ENCODE data around the gene CASZ1.

Gene CASZ1

DNA sequence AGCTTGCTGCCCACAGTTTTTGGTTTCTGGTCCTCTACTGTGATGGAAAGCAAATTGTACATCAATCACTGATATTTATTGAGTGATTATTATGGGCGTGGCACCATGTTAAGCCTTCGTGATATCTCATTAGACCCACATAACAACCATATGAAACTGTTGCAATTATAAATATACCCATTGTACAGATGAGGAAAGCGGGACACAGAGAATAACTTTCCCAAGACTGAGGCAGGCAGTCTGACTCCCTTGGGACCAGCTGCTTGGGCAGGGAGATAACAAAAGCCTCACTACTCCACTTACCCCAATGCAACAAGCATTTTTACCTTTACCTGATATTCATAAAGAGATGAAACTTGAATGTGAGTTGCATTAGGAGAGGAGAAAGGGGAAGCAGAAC is 4.3 kb upstream of the CASZ1 start:
- DNase-seq (ENCODE audit: insufficient read length, low spot score) (no peak), FAIRE-seq (no peak)

DNA sequence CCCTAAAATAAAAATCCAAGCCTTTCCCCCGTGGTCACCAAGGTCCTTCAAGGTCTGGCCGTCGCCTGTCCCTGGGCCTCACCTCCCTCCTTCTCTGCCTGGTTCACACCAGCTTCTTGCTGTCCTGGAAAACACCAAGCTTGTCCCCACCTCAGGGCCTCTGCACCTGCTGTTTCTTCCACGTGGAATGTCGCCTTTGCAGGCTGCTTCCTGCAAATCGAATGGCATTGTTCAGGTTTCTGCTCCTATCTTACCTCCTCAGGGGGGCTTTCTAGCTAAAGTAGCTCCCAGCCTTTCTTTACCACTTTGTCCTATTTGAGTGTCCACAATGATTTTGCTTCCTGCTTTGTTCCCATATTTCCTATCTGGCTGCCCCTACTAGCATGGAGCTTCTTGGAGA is 3.3 kb upstream of the CASZ1 start:
- FAIRE-seq: no peak

DNA sequence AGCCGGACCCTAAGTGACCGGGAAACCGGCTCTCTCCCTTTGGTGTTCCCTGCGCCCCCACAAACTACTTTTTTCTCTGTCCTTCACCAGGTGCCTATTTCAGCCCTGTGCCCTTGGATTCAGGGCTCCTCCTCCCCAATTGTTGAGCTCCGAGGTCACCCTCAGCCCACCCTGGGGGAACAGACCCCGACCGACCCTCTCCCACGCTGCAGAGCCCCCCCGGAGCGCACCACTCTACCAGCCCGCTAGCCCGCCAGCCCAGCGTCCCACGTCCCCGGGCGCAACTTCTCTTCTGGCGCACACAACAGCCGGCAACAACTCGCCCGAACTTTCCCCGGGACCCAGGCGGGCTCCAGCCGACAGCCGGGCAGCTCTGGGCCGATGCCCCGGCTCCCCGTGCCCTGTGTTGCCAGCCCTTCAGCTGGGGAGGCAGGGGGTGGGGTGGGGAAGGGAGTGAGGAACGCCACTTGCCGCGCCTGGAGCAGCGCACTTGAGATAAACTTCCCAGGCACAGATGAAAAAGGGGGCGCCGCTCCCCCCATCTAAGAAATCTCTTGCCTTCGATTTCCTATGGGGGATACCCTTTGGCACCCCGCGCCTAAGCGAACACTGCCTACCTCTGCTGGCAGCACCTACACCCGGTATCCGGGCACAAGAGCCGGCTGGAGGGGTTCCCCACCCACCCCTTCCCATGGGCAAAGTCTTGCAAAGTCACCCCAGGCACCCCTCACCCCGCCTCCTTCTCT is 997 bp downstream of the CASZ1 start:
- no peak for DNase-seq (ENCODE audit: insufficient read length, low spot score)
- no peak for FAIRE-seq

More for the DNA sequence above, 3.3 kb upstream of the CASZ1 start:
- DNase-seq (ENCODE audit: insufficient read length, low spot score): no peak

DNA sequence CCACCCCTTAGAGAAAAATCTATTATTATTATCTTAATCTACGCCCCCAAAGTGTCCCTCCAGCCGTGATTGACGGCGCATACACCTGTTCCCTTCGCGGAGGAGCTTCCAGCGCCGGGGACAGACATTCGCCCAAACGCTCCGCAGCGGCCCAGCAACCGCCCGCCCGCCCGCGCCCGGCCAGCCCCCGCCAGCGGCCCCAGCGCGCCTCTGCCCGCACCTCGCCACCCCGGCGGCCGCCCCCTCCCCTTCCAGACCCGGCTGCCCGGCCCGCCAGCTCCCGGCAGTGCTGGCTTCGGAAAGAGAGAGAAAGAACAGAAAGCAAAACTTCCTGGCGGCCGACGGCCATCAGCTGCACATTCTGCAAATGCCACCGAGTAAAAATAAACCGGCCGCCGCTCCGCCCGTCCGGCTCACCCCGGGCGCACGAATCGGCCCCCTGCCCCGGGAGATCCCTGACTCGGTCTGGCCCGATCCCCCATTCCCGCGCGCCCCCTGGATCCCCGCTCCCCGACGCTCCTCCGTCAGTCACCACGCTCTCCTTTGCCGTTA is 1.6 kb downstream of the CASZ1 start:
- no peak for DNase-seq (ENCODE audit: insufficient read length, low spot score)
- no peak for FAIRE-seq

DNA sequence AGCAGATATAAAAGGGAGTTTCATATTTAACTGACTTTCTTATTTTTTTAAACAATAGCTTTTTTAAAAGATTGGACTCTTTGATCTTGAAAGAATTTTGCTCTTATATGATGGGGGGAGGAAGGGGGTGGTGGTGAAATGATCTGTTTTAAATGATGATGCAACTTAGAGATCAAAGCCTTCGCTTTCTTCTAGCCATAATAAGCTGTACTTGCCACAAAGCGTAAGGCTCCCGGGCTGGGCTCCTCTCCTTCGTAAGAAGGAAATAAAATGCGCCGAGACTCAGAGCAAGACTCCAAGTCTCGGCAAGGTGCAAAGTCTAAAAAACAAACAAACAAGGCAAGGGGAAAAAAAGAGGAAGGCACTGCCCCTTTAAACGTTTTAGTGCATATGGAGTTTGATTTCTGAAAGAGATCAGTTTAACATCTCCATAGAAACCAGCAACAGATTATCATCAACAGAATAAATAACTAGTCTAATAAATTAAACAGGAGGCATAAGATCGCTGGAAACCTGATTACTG is 3.3 kb downstream of the CASZ1 start:
- no peak for DNase-seq (ENCODE audit: insufficient read length, low spot score)
- FAIRE-seq: no peak

DNA sequence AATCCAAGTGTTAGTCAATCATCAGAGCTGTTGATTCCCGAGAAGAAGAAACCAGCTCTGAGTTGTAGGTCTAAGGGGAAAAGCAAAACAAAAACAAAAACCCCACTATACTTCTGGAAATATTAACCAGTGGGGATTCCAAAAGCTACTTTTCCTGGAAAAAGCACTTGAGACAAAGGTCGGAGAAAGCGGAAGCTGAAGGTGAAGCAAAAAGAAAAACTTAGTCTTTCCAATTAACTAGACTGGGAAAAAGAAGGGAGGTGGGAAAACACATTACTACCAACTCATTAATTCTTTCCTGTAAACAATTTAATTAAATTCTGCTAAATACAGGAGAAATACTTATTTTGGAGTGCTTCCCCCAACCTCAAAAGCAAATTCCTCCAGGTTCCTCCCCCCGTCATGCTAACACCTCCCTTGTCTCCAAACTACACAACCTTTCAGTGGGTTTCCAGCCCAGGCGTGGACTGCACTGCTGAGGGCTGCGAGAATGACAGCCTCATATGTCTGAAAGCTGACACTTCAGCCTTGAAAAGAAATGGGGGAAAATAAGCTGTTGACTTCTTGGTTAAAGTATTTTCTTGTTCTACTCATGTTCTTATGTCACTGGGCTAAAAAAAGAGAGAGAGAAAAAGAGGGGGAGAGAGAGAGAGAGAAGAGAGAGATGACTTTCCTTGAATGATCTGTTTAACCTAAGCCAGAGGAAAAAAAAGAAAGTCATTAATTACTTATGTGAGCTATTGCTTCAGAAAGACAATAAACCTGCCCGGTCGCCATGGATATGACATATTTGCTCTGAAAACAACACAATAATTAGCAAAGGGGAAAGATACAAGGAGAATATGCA is 5.1 kb downstream of the CASZ1 start:
- no peak for FAIRE-seq
- DNase-seq (ENCODE audit: insufficient read length, low spot score): no peak

DNA sequence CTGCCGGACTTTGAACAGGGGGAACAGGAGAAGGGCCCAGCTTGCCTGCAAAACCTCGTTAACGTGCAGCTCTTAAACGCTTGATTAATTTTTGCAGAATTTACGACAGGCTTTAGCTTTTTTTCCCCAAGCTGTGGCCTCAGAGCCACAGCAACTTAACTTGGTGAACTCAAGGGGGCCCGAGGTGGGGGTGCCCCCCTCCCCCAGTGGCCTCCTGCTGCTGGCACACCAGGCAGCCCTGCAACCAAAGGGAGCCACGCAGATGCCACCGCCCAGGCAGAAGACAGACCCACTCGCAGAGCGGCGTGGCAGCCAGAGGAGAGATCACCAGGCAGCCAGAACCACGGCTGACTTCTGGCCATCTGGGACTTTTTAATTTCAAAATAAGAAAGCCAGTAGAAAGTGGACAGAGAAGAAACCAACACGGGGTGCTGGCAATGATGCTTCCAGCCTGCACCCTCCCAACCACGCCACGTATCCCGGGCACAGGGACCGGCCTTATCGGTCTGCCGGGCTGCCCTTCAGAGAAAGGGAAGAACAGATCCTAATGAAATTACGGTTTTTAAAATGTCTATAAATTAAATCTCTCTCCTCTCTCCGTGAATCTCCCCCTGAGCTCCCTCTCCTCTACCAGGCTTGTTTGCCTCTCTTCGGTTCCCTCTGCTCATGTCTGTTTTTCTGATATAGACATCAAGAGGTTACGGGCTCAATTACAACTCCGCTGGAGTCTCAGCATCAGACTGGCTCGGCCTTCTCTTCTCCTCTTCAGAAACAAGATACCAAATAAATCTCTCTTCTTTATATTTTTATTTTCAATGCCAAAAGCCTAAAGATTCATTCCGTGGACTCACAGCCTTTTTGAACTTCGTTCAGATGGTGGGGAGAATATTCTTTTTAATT is 6.4 kb downstream of the CASZ1 start:
- FAIRE-seq: no peak
- no peak for DNase-seq (ENCODE audit: insufficient read length, low spot score)

DNA sequence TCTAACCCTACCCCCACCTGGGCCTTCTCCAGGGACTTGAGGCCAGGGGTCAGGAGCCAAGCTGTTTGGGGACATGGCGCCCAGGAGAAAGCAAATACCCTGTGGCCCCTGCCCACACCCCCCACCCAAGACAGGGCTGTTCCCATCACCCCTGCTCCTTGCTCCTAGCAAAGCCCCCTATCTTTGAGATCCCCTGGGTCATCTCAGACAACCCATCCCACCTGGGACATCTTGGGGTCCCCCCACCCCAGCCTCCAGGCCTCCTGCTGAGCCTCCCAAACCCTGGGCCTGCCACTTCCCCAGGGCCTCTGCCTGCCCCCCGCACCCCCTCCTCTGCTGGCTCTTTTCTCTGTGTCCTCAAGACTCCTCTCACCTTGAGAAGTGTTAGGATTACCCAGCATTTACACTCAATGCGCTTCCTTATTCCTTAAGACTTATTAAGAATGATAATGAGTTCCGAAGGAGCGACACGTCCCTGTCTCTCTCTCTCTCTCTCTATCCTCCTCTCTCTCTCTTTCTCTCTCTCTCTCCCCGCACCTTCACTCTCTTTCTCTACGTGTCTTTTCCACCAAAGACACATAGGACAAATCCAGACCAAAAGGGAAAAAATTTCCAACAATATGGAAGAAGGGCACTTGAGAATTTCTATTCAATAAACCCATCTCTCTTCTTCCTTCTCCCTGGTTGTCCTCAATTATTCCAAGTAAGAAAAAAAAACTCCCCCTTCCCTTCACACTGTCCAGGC is 7.2 kb downstream of the CASZ1 start:
- DNase-seq (ENCODE audit: insufficient read length, low spot score) (no peak), FAIRE-seq (no peak)

DNA sequence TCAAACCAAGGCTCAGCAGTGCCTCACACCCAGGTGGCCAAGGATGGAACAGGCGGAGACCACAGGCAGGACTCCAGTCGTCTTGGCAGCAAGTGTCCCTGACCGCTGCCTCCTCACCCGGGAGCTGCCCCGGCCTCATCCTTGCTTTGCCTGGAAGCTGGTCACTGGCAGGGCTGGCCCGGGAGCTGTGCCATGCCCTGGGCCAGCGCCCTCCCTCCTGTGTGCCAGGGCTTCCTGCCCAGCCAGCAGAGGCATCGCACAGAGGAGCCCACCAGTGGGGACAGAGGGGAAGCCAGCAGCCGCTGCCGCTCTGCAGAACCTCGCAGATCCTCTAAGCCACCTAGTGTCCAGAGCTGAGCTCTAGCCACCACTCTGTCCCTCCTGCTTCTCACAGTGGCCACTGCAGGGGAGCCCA is 7.8 kb downstream of the CASZ1 start:
- no peak for FAIRE-seq
- no peak for DNase-seq (ENCODE audit: insufficient read length, low spot score)

DNA sequence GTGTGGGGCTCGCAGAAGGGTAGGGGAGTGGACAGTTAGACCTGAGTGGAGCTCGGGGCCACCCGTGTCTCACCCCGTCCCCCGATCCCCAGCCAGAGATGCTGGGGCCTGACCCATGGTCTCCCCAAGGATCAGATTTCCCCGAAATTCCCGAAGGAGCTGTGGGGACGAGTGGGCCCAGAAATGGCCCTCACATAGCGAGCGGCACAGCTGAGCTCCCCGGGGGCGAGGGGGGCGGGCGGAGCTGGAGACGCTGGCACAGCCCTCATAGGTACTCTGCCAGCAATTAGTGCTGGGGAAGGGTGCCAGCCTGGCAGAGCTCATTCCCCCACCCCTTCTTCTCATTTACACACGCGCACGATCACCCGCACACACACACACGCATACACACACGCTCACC is 9.2 kb downstream of the CASZ1 start:
- DNase-seq (ENCODE audit: insufficient read length, low spot score): no peak
- FAIRE-seq: no peak

DNA sequence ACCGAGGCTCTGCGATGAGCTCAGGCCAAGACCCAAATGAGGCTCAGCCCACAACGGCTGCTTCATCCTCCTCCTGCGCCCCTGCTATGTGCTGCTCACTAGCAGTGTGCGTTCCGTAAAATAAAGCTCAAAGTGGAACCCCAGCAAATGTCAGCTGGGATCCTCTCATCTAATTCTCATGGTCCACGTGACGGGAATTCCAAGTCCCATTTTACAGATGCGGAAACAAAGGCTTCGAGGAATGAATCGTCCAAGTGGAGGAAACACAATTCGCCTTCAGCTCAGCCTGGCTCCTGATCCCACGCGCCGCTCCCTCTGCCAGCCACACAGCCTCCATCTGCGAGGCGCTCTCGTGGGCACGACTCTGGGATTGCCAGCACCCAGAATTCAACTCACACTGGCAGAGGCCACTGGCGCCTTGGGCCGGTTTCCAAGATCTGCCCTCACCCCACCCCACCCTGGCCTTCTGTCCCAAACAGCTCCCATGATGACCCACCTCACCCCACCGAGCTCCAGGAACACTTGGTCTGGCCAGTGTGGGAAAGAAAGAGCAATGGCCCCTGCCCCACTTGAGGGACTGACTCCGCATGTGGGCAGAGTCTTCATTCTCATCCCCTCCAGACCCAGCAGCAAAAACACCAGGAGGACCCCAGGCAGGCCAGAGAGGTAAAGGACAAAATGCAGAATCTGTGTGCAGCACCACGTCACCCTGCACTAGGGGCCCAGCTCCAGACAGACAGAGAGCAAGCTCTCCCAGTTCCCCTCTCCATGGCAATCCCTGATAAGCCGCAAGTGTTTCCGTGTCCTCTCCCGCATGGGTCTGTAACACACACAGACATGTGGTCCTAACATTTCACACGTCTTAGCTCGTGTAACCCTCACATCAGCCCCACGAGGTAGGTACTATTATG is 10.5 kb downstream of the CASZ1 start:
- DNase-seq (ENCODE audit: insufficient read length, low spot score) (no peak), FAIRE-seq (no peak)

DNA sequence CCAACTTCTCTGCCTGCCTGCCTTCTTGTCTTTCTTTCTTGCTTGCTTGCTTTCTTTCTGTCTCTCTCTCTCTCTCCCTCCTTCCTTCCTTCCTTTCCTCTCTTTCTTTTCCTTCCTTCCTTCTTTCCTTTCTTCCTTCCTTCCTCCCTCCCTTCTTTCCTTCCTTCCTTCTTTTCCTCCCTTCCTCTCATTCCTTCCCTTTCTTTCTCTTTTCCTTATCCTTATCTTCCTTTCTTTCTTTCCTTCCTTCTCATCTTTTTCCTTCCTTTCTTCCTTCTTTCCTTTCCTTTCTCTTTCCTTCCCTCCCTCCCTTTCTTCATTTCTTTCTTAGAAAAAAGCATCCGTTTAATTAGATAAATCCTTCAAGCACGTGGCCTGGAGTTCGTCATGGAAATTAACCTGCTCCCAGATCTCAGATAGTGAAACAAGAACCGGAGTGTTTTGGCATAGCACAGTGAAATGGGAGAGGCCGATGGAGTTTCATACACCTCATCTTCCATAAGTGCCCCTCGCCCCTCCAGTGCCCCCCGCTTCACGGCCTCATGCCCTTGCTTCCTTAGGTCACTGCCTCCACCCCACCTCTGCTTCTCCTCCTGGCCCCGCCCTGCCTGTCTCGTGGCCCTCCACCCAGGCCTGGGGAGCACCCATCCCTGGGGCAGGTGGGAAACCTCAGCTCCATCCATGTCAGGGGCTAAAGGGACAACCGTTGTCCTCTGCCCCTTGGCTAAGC is 11.3 kb downstream of the CASZ1 start:
- DNase-seq (ENCODE audit: insufficient read length, low spot score): no peak
- no peak for FAIRE-seq

DNA sequence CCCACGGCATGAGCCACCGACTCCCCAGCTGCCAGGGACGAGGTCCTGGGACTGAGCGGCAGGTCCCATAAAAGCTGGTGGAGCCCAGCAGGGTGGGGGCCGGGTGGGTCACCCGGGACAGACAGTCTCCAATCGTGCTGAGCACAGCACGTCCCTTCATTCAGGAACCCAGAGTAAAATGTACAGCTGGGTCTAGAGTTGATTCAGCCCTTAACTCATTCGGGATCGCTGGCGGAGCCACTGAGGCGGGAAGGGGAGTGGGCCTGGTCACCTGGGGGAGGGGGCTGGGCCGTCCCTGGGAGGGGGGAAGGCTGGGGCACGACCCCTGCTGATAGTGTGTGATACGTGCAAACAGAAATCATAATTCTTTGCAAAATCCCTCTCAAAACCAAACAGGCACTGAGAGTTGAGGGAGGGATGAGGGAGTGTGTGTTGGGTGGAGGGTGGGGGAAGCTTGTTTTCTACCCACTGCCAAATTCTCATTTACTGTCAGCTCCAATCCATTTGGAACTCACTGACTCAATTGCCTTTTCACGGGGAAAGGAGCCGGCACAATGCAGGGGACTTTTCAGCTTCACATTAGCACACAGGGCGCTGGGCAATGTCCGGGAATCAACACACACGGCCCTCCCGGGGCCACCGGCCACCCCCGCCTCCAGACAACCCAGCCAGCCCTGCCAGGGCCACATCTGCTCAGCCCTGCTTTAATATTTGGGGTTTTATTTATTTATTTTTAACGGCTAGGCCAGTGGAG is 13.8 kb downstream of the CASZ1 start:
- DNase-seq (ENCODE audit: insufficient read length, low spot score): no peak
- FAIRE-seq: no peak

DNA sequence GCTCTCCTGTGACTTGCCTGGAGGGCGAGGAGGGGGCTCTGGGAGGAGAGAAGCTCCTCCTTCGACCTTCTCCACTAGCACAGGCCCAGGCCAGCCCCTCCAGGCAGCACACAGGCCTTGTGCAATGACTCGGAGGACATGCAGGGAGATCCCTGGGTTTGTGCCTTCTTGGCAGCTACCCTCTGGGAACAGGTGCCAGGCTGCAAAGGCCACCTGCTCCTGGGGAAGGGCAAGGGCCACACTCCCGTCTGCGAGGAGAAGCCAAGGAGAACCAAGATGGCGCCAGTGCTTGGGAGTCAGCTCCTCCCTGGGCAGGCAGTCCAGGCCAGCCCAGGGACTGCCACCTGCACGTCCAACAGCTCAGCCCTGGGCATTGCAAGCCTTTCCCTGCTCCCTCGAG is 15.3 kb downstream of the CASZ1 start:
- no peak for FAIRE-seq
- DNase-seq (ENCODE audit: insufficient read length, low spot score): no peak

DNA sequence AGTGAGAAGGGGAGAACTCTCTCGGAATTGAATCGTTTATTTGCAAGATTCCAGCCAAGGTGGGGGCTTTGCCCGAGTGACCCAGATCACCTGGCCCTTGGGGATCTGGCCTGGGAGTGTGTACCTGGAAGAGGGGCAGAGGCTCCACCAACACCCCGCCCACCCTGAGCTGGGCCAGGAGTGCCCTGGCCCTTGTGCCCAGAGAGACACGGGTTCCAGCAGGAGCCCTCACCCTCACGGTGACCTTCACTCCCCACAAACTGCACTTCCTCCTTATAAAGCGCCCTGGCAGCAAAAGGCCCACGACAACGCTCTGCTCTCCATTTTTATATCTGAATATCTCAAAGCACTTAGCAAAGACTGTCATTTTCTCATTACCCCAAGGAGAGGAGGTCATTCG is 16.6 kb downstream of the CASZ1 start:
- no peak for DNase-seq (ENCODE audit: insufficient read length, low spot score)
- FAIRE-seq: no peak

DNA sequence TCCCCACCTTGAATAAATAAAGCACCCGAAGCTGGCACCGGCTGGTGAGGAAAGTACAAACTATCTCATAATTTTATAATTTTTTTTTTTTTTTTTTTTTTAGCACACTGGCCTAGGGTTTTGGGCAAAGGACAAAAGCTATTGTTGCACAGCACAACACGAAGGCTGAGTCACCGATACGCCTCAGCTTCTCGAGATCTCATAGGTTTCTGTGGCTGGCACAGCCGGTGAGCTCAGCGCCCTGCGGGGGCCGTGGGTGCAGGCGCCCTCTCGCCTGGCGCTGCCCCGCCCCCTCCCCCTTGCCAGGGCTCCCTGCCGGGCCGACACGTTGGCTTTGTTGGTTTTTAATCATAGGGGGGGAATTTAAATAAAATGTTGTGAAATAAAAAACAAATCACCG is 17.2 kb downstream of the CASZ1 start:
- DNase-seq (ENCODE audit: insufficient read length, low spot score): no peak
- FAIRE-seq: no peak

DNA sequence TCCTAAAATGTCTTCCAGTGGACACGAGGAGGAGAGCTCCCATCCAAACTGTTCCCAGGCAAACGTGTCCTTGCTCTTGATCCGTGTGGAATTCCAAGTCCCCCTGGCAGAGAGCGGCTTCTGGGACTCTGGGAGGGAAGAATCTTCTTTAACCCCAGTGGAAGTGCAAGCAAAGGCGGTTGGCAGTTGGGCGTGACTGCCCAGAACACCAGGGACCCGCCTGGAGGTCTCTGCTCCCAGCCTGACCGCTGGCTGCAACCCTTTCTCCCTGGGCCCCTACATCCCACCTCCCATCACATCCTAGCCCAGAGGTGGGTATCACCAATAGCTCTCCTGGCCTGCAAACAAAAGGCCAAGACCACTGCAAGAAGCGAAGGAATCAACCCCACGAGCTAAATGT is 17.8 kb downstream of the CASZ1 start:
- FAIRE-seq: no peak

More for the DNA sequence above, 17.8 kb downstream of the CASZ1 start:
- no peak for DNase-seq (ENCODE audit: insufficient read length, low spot score)

All from HTR-8/SVneo (cell line).